HUES6 (cell line): ENCODE data around the gene GALT.

Experiments
- H3K27ac ChIP-seq: 2 replicates; pipeline ENCODE4 v1.7.0; 2013; ENCODE audit warnings: low read depth, mild to moderate bottlenecking, low read length, inconsistent platforms
- H3K27me3 ChIP-seq: 2 replicates; pipeline ENCODE4 v1.6.1; 2013; ENCODE audit warnings: low read length; ENCODE audit not compliant: control insufficient read depth, insufficient read depth
- H3K36me3 ChIP-seq: 2 replicates; pipeline ENCODE4 v1.6.1; 2013; ENCODE audit warnings: low read length; ENCODE audit not compliant: control insufficient read depth, insufficient read depth
- H3K4me1 ChIP-seq: 2 replicates; pipeline ENCODE4 v1.6.1; 2013; ENCODE audit warnings: low read length; ENCODE audit not compliant: control insufficient read depth, insufficient read depth
- H3K4me3 ChIP-seq: 2 replicates; pipeline ENCODE4 v1.5.1; 2013; ENCODE audit warnings: low read depth, low read length
- H3K9ac ChIP-seq: one replicate; pipeline ENCODE4 v1.6.1; 2013; ENCODE audit warnings: mild to moderate bottlenecking, low read length
- H3K9me3 ChIP-seq: 2 replicates; pipeline ENCODE4 v1.6.1; 2013; ENCODE audit warnings: low read depth, low read length; ENCODE audit not compliant: control insufficient read depth, insufficient read depth

The GALT gene

DNA sequence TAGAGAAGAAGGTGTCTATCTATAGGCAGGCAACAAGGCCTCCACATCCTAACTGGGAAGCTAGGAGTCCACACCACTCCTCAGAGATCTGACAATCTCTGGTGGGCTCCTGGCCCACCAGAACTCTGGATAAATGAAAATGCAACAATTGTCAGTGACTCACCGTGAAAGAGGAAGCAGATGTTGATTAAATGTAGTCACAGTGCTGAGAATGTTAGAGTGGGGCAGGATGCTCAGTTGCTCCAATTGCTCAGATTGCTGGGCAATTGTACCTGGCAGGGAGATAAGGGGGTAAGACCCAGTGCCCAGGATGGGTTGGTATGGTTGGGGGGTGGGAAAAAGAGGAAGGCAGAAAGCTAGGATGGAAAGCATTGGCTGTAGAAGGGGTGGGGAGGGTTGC is 40.3 kb downstream of the GALT start:
- no peak overlapping the region for H3K9ac ChIP-seq
- no peaks in the 10 kb centered on the region for H3K27me3 ChIP-seq
- no peaks in the 10 kb centered on the region for H3K9me3 ChIP-seq
- H3K4me3 ChIP-seq = no peak overlapping the region
- H3K27ac ChIP-seq = no peak overlapping the region
- no peaks in the 10 kb centered on the region for H3K36me3 ChIP-seq
- H3K4me1 ChIP-seq = peaks cover 11% of the 10 kb centered on the region

DNA sequence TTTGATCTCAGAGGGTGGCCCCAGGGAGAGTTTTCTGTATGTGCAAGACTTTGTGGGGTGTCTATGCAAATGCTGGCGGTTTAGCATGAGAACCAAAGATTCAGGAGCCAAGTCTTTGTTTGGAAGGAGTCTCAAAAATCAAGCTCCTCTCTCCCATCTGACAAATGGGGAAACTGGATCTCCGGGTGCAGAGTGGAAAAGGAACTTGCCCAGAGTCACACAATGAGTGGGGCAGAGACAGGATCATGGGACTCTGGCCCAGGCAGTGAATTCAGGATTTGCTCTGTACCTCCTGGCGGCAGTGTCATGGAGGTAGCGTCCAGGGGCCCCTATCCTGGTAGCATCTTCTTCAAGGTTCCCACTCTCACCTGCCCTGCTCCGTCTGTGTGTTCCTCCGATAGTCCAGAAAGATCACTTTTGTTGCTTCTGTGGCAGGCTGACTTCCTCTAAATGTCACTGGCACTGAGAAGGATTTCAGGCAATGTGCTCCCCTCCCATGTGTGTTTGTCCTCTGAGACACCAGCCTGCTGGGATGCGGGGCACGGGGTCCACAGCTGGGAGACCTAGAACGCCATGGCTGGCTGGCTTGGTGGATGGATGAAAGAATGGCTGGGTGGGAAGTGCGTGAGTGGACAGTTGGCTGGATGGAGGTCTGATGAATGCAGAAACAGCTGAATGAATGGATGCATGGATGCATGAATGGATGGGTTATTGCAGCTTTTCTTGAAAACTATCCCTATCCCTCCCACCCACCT is 41.0 kb downstream of the GALT start:
- Histone ChIP-seq H3K9ac (no peak overlapping the region), H3K27ac (no peak overlapping the region), H3K36me3 (no peaks in the 10 kb centered on the region), H3K4me3 (no peak overlapping the region), H3K9me3 (no peaks in the 10 kb centered on the region), H3K27me3 (no peaks in the 10 kb centered on the region), H3K4me1 (peaks cover 11% of the 10 kb centered on the region)

DNA sequence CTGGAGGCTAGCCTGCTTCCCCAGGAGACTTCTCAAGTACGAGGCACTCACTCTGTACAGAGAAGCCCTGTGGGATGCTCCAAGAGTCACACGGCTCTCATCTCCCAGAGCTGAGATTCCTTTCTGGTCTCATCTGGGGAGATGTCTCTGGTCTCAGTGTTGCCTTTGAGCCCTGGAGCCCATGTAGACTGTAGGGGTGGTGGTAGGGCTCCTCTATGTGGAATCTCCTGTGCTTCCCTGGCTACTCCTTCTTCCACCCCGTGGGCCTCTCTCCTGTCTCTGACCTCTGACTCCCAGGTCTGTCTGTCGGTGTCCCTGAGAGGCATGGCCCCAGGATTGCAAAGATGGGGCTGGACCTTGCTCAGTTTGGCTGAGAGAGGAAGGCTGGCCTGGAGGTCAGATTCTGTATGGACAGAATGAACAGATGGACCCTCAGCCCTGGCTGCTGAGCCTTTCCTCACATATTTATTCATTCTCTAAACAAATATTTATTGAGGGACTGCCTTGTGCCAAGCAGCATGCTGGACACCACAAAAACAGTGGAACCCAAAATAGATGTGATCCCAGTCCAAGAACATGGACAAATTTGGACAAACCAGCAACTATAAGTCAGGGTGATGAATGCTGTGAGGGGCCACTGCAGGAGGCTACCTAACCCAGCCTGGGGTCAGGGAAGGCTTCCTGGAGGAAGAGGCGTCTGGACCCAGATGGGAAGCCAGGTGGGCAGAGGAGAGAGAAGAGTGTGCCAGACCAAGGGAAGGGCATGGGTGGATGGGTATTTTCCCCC is 42.0 kb downstream of the GALT start:
- H3K9ac ChIP-seq = no peak overlapping the region
- no peaks in the 10 kb centered on the region for H3K27me3 ChIP-seq
- H3K36me3 ChIP-seq = no peaks in the 10 kb centered on the region
- no peak overlapping the region for H3K27ac ChIP-seq
- H3K4me3 ChIP-seq = no peak overlapping the region
- H3K9me3 ChIP-seq = no peaks in the 10 kb centered on the region
- H3K4me1 ChIP-seq = peaks cover 11% of the 10 kb centered on the region

DNA sequence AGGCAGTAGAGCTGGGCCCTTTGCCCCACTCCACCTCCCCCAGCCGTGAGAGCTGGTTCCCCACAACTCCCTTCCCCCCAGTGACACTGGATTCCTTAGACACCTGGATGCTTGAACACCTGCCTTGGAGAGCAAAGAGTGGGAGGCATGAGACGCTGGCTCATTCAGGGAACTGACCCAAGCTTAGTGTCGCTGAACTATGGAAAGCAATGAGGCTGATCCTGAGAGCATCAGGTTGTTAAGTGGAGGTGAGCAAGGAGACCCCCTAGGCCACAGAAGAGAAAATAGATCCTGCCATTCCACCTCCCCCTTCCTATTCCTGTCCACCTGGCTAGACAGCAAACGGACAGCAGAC is 42.6 kb downstream of the GALT start:
- H3K4me1 ChIP-seq = peaks cover 11% of the 10 kb centered on the region

DNA sequence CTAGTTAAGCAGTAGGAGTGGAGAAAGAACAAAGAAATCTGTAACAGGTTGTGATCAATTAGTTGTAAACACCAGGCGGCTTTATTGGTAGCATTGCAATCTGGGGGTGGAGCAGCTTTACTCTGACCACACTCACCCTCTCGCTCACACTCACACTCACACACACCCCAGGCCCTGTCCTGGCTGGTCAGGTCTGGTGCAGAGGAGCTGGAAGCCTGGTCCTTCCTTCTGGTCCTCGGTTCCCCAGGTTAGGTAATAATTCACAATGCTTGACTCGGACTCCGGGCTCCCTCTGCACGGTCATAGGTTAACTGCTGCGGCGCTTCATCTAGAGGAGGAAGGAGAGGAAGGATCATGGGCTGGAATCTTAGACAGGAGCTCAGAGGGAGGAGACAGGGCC is 43.0 kb downstream of the GALT start:
- Histone ChIP-seq H3K9me3 (no peaks in the 10 kb centered on the region), H3K4me1 (peaks cover 11% of the 10 kb centered on the region), H3K4me3 (no peak overlapping the region), H3K36me3 (no peaks in the 10 kb centered on the region), H3K27me3 (no peaks in the 10 kb centered on the region), H3K27ac (no peak overlapping the region), H3K9ac (no peak overlapping the region)

More for the DNA sequence above, 42.6 kb downstream of the GALT start:
- H3K27me3 ChIP-seq = no peaks in the 10 kb centered on the region
- no peak overlapping the region for H3K27ac ChIP-seq
- H3K36me3 ChIP-seq = no peaks in the 10 kb centered on the region
- H3K9ac ChIP-seq = no peak overlapping the region
- no peak overlapping the region for H3K4me3 ChIP-seq
- no peaks in the 10 kb centered on the region for H3K9me3 ChIP-seq

DNA sequence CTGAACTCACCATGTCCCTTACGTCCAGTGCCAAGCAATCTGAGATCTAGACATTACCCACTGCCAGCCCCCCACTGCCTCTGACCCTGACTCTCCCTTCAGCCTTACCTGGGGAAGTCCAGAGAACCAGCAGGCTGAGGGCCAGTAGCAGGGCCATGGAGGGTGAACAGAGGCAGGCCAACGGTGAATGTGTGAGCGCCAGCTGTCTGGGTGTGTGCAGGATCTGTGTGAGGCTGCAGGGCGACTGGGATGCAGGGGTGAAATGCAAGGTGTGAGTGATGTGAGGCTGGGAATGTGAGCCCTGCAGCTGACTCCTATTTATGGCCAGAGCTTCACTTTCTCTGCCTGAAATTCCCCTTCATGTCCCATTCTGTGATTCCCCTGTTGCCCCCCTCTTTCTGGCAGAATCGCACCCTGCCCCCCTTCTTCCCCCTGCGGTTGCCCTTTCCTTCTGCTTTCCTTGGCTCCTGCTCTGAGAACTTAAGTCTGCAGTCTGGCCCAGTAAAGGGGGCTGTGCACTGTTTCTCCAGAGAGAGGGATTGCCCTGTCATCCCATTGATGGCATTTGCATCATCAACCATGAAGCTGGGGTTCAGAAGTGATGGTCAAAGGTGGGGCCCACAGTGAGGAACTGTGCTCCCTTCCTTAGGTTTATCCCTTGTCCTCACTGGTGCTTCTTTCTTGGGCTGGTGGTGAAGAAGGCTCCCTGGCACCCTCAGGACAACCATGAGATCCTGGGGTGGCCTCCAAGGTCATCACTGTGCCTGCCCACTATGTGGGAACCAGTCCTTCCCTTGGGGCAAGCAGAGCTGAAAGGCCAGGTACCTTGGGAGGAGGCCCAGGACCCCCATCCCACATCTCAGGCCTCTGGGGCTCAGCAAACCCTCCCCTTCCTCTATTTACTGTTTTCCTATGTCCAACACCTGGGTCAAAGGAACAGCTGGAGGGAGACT is 44.8 kb downstream of the GALT start, which contains the start of gene CCL19:
Gene CCL19, minus strand, starts transcription at position 294 of the 953 bp plus-strand sequence. Its CDS starts 137 bp downstream, at position 157.
- H3K27ac ChIP-seq = no peak within 1 kb of the TSS
- no peak within 1 kb of the TSS for H3K4me3 ChIP-seq
- no peaks in the 10 kb centered on the region for H3K27me3 ChIP-seq
- no peaks in the 10 kb centered on the region for H3K9me3 ChIP-seq
- no peak within 1 kb of the TSS for H3K9ac ChIP-seq
- no peaks in the 10 kb centered on the region for H3K36me3 ChIP-seq
- H3K4me1 ChIP-seq = peaks cover 11% of the 10 kb centered on the region

DNA sequence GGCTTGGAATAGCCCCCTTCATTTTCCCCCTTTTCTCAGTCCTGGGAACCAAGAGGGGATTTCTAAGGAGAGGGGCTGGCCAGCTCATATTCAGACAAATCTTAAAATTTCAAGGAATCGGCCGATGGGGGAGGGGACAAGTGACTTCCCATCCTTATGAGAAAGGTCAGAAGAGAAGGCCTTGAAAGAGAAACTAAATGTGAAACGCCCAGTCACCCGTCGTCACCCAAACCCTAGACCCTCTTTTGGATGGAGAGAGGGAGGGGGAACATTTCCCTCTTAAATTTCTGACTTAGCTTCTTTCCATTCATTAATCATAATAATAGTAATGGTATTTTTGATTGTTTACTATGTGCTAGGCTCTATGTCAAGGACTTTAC is 45.5 kb downstream of the GALT start:
- no peaks in the 10 kb centered on the region for H3K36me3 ChIP-seq
- peaks cover 7% of the 10 kb centered on the region for H3K4me1 ChIP-seq
- H3K9me3 ChIP-seq = no peaks in the 10 kb centered on the region
- H3K4me3 ChIP-seq = no peak overlapping the region
- peaks cover 4% of the 10 kb centered on the region; the same call in 1 of the 2 replicates for H3K27me3 ChIP-seq
- H3K9ac ChIP-seq = no peak overlapping the region
- H3K27ac ChIP-seq = no peak overlapping the region

DNA sequence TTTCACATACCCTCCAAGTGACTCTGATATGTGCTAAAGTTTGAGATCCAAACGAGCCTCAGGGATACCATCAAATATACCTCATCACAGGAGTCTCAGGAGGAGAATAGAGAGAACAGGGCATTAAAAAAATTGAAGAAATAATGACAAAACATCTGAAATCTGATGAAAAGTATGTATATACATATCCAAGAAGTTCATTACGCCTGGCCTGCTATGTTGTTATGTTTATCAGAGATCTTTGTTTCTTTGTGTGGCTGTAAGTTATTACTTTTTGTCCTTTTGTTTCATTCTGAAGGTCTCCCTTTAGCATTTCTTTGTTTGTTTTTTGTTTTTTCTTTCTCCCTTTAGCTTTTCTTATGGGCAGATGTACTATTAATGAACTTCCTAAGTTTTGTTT is 47.1 kb downstream of the GALT start:
- Histone ChIP-seq H3K4me3 (no peak overlapping the region), H3K9me3 (no peaks in the 10 kb centered on the region), H3K4me1 (no peaks in the 10 kb centered on the region), H3K9ac (no peak overlapping the region), H3K27ac (no peak overlapping the region), H3K36me3 (no peaks in the 10 kb centered on the region), H3K27me3 (peaks cover 10% of the 10 kb centered on the region)

DNA sequence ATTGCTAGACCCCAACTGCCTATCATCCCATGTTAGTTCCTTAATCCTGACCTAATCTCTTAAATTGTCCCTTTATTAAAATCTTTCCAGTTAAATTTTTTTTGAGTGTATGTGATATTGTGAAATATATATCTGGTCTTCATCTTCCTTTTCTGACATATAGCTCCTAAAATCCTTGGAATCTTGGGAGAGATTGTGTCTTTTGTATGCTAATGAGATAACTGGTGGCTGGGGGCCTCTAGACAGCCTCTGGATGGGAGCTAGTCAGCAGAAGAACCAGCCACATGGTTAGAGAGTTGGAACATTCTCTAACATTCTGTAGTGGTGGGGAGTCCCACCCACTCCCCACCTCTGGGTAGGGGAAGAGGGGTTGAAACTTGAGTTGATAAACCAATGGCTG is 48.3 kb downstream of the GALT start:
- Histone ChIP-seq H3K27me3 (peaks cover 23% of the 10 kb centered on the region), H3K27ac (no peak overlapping the region), H3K9me3 (no peaks in the 10 kb centered on the region), H3K4me1 (no peaks in the 10 kb centered on the region), H3K36me3 (no peaks in the 10 kb centered on the region), H3K4me3 (no peak overlapping the region), H3K9ac (no peak overlapping the region)
